ENCODE results near the gene TMEM243. TPM values are rescaled to one million over a fixed set of nuclear protein-coding genes. Genes with fewer than 3 reads are reported as not detected.
"Not testable (repeated sequence)": the region's sequence is repeated elsewhere in the genome, so short reads cannot be mapped to it uniquely, and the experiment has no call there.

TMEM243 gene
- total RNA-seq: 10 to 100 TPM; 62.9 to 73.3 TPM
- 67.4 TPM for polyA plus RNA-seq

DNA sequence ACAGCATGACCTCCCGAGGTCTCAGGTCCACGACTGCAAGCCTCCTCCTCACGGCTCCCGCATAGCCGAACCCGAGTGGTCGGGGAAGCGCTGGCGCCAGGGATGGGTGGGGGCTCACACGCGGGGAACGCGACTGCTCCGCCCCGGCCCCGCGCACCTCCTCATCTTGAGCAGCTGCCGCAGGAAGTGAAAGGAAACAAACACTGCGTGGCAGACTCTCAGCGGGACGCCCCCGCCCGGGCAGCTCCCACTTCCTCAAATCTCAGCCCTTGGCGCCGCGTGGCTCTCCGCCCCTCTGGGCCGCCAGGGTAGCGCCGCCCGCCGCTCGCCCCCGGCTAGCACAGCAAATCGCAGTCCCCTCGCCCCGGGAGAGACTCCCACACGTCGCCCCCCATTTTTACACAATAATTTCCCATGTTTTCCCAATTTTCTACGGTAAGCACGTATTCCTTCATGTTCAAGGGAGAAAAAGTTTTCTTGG, at the start of gene TMEM243:
Gene TMEM243 (minus strand): TSS at position 188 of the 481 bp plus-strand sequence. CDS start 229 bp downstream, outside the sequence.
- Mint-ChIP-seq H3K27me3 (peaks cover 0 to 3% of the 10 kb centered on the region in 2 donors), H3K9me3 (no peaks in the 10 kb centered on the region), H3K36me3 (peaks cover 0 to 29% (median 0%) of the 10 kb centered on the region in 3 donors), H3K4me1 (peaks cover 38 to 48% (median 47%) of the 10 kb centered on the region in 3 donors), H3K27ac (peak within 1 kb of the TSS; percentile 97 to 99 (median 98)), H3K4me3 (peak within 1 kb of the TSS; percentile 97 to 99 (median 98))
- H3K9me3 ChIP-seq (ENCODE audit: low read length): no peaks in the 10 kb centered on the region
- peak within 1 kb of the TSS; percentile 91 for H3K27ac ChIP-seq (ENCODE audit: low read depth, low read length)
- ChIA-PET CTCF (interaction anchor here (0.7 to 2.5 kb wide), 10 partner anchors 9 to 161 kb away, joined by 3 to 19 read pairs (median 5); partner anchors contain the start of genes DMTF1 and ELAPOR2), POLR2A (interaction anchor here (0.6 to 3.2 kb wide), 13 partner anchors 9 to 156 kb away, joined by 3 to 69 read pairs (median 3); partner anchors contain the start of gene DMTF1)
- H3K36me3 ChIP-seq (ENCODE audit: insufficient read depth, low read length): no peaks in the 10 kb centered on the region
- no peaks in the 10 kb centered on the region for H3K27me3 ChIP-seq (ENCODE audit: insufficient read depth, low read length, poor library complexity, severe bottlenecking)
- H3K4me1 ChIP-seq (ENCODE audit: insufficient read depth, low read length): peaks cover 39% of the 10 kb centered on the region
- H3K4me3 ChIP-seq (ENCODE audit: low read length): peak within 1 kb of the TSS; percentile 87
- DNase-seq: peak; percentile 79 to 91 (median 86)

DNA sequence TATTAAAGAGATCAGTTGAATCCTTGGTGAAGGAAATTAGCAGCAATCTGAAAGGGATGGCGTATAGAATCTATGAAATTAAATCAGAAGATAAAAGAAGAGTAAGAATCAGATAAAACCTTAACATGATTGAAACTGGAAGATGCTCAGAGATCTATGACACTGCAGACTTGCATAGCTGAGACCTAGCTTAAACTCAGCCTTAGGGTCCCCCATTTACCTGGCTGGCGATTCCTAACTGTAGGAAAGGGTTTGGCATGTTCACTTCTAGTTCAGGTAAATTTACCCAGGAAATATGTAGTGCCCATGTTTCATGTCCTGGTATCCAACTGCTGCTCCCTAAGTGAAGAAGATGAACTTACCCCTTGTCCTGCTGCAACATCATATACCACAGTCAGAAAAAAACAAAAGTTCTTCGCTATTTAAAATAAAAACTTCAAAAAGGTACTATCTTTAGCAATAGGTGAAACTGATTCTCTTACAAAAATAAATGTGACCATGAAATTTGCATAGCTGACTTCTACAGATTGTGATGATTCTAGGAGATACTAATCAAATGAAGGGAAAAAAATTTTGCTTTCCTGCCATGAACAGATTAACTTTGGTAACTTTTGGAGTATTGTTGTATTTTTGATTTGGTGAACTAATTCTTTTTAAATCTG, 47.8 kb upstream of the TMEM243 start:
- no peaks in the 10 kb centered on the region for H3K4me1 ChIP-seq (ENCODE audit: insufficient read depth, low read length)
- H3K9me3 Mint-ChIP-seq: peaks cover 0 to 6% (median 2%) of the 10 kb centered on the region in 5 donors
- no peak overlapping the region for H3K4me3 ChIP-seq (ENCODE audit: low read length)
- H3K4me1 Mint-ChIP-seq: no peaks in the 10 kb centered on the region
- H3K4me3 Mint-ChIP-seq: no peak overlapping the region
- H3K9me3 ChIP-seq (ENCODE audit: low read length): no peaks in the 10 kb centered on the region
- H3K27me3 ChIP-seq (ENCODE audit: insufficient read depth, low read length, poor library complexity, severe bottlenecking): no peaks in the 10 kb centered on the region
- no peaks in the 10 kb centered on the region for H3K36me3 ChIP-seq (ENCODE audit: insufficient read depth, low read length)
- ChIA-PET CTCF (no interaction called here), POLR2A (no interaction called here)
- H3K27ac ChIP-seq (ENCODE audit: low read depth, low read length): no peak overlapping the region
- H3K36me3 Mint-ChIP-seq: peaks cover 0 to 5% (median 0%) of the 10 kb centered on the region in 3 donors
- H3K27me3 Mint-ChIP-seq: peaks cover 7 to 33% of the 10 kb centered on the region in 2 donors
- DNase-seq: no peak
- no peak overlapping the region for H3K27ac Mint-ChIP-seq

DNA sequence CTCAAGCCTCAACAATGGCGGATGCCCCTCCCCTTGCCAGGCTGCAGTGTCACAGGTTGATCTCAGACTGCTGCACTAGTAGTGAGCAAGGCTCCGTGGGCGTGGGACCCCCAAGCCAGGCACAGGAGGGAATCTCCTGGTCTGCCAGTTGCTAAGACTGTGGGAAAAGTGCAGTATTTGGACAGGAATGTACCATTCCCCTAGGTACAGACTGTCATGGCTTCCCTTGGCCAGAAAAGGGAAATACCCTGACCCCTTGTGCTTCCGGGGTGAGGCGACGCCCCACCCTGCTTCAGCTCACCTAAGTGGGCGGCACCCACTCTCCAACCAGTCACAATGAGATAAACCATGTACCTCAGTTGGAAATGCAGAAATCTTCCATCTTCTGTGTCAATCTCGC, 44.0 kb upstream of the TMEM243 start:
- no peak overlapping the region for H3K4me3 ChIP-seq (ENCODE audit: low read length)
- CTCF ChIA-PET: no interaction called here
- H3K27me3 Mint-ChIP-seq: peaks cover 19 to 42% of the 10 kb centered on the region in 2 donors
- no peak overlapping the region for H3K4me3 Mint-ChIP-seq
- no peaks in the 10 kb centered on the region for H3K9me3 ChIP-seq (ENCODE audit: low read length)
- peaks cover 0 to 20% (median 0%) of the 10 kb centered on the region in 3 donors for H3K36me3 Mint-ChIP-seq
- H3K9me3 Mint-ChIP-seq: peaks cover 0 to 21% (median 5%) of the 10 kb centered on the region in 5 donors
- no peaks in the 10 kb centered on the region for H3K4me1 ChIP-seq (ENCODE audit: insufficient read depth, low read length)
- no peaks in the 10 kb centered on the region for H3K27me3 ChIP-seq (ENCODE audit: insufficient read depth, low read length, poor library complexity, severe bottlenecking)
- DNase-seq: no peak
- no peak overlapping the region for H3K27ac ChIP-seq (ENCODE audit: low read depth, low read length)
- no peaks in the 10 kb centered on the region for H3K4me1 Mint-ChIP-seq
- POLR2A ChIA-PET: no interaction called here
- H3K27ac Mint-ChIP-seq: no peak overlapping the region
- H3K36me3 ChIP-seq (ENCODE audit: insufficient read depth, low read length): no peaks in the 10 kb centered on the region

DNA sequence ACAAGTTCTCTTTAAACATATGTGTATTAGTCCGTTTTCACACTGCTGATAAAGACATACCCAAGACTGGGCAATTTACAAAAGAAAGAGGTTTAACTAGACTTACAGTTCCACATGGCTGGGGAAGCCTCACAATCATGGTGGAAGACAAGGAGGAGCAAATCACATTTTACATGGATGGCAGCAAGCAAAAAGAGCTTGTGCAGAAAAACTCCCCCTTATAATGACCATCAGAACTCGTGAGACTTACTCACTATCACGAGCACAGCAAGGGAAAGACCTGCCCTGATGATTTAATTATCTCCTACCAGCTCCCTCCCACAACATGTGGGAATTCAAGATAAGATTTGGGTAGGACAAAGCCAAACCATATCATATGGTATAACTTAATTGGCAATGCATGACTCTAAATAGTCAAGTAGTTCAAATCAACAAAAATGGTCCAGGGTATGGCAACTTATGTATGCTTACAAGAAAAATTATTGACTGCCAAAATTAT, 34.1 kb upstream of the TMEM243 start:
- Histone ChIP-seq H3K9me3 (ENCODE audit: low read length) (no peaks in the 10 kb centered on the region), H3K36me3 (ENCODE audit: insufficient read depth, low read length) (no peaks in the 10 kb centered on the region), H3K4me3 (ENCODE audit: low read length) (no peak overlapping the region), H3K27me3 (ENCODE audit: insufficient read depth, low read length, poor library complexity, severe bottlenecking) (no peaks in the 10 kb centered on the region), H3K27ac (ENCODE audit: low read depth, low read length) (no peak overlapping the region), H3K4me1 (ENCODE audit: insufficient read depth, low read length) (no peaks in the 10 kb centered on the region)
- Mint-ChIP-seq H3K4me3 (no peak overlapping the region), H3K27ac (no peak overlapping the region), H3K36me3 (no peaks in the 10 kb centered on the region), H3K4me1 (no peaks in the 10 kb centered on the region), H3K27me3 (peaks cover 7 to 27% of the 10 kb centered on the region in 2 donors), H3K9me3 (peaks cover 0 to 9% (median 0%) of the 10 kb centered on the region in 5 donors)
- ChIA-PET POLR2A (no interaction called here), CTCF (no interaction called here)
- DNase-seq: no peak

GRCh38 chr7:87245671-87246070, 26.1 kb upstream of the TMEM243 start:
- H3K27me3 ChIP-seq (ENCODE audit: insufficient read depth, low read length, poor library complexity, severe bottlenecking); H3K4me3 ChIP-seq (ENCODE audit: low read length); H3K27ac ChIP-seq (ENCODE audit: low read depth, low read length); DNase-seq; H3K4me1 ChIP-seq (ENCODE audit: insufficient read depth, low read length); H3K36me3 ChIP-seq (ENCODE audit: insufficient read depth, low read length); POLR2A ChIA-PET; CTCF ChIA-PET; H3K9me3 ChIP-seq (ENCODE audit: low read length); H3K4me1 Mint-ChIP-seq; H3K4me3 Mint-ChIP-seq: not testable (repeated sequence)
- Mint-ChIP-seq H3K27ac (peak overlapping the region in 1 of 8 donors; percentile 63), H3K36me3 (peaks cover 0 to 14% (median 0%) of the 10 kb centered on the region in 3 donors), H3K27me3 (peaks cover 5 to 16% of the 10 kb centered on the region in 2 donors), H3K9me3 (peaks cover 0 to 16% (median 13%) of the 10 kb centered on the region in 5 donors)

DNA sequence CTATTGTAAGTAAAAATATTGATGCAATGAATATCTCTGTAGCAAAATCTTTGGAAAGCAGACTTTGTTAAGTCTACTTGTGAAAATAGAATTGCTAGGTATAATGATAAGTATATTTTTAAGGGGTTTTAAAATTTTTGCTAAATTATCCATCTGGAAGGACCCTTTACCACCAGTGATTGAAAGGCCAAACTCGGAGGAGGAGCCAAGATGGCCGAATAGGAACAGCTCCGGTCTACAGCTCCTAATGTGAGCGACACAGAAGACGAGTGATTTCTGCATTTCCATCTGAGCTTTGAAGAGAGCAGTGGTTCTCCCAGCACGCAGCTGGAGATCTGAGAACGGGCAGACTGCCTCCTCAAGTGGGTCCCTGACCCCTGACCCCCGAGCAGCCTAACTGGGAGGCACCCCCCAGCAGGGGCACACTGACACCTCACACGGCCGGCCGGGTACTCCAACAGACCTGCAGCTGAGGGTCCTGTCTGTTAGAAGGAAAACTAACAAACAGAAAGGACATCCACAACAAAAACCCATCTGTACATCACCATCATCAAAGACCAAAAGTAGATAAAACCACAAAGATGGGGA, 19.0 kb upstream of the TMEM243 start:
- H3K4me1 ChIP-seq (ENCODE audit: insufficient read depth, low read length); H3K36me3 ChIP-seq (ENCODE audit: insufficient read depth, low read length); H3K9me3 Mint-ChIP-seq; H3K27ac ChIP-seq (ENCODE audit: low read depth, low read length); H3K9me3 ChIP-seq (ENCODE audit: low read length); H3K4me3 ChIP-seq (ENCODE audit: low read length); DNase-seq; H3K4me3 Mint-ChIP-seq; H3K4me1 Mint-ChIP-seq; H3K36me3 Mint-ChIP-seq; POLR2A ChIA-PET; H3K27me3 ChIP-seq (ENCODE audit: insufficient read depth, low read length, poor library complexity, severe bottlenecking); H3K27ac Mint-ChIP-seq: not testable (repeated sequence)
- peaks cover 5 to 12% of the 10 kb centered on the region in 2 donors for H3K27me3 Mint-ChIP-seq
- CTCF ChIA-PET: interaction anchor here (1.7 kb wide), 1 partner anchor 302 kb away, joined by 3 read pairs; no protein-coding TSS in a partner anchor

DNA sequence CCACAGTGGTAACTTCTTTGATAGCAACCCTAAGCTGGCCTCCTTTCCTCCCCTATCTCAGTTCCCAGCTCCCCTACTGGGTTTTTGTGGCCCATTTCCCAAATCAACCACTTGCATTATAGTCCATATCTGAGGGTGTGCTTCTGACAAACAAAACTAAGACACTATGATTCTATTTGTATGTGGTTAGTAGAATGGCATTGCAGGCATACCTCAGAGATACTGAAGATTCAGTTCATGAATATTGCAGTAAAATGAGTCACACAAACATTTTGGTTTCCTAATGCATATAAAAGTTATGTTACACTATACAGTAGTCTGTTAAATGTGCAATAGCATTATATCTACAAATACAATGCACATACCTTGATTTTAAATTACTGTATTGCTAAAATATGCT, 15.4 kb upstream of the TMEM243 start:
- H3K9me3 ChIP-seq (ENCODE audit: low read length): no peaks in the 10 kb centered on the region

GRCh38 chr7:87231711-87232110, 12.2 kb upstream of the TMEM243 start:
- peaks cover 0 to 1% (median 0%) of the 10 kb centered on the region in 3 donors for H3K4me1 Mint-ChIP-seq
- no peaks in the 10 kb centered on the region for H3K9me3 Mint-ChIP-seq
- Histone ChIP-seq H3K4me1 (ENCODE audit: insufficient read depth, low read length) (no peaks in the 10 kb centered on the region), H3K27ac (ENCODE audit: low read depth, low read length) (no peak overlapping the region), H3K4me3 (ENCODE audit: low read length) (no peak overlapping the region), H3K27me3 (ENCODE audit: insufficient read depth, low read length, poor library complexity, severe bottlenecking) (no peaks in the 10 kb centered on the region), H3K36me3 (ENCODE audit: insufficient read depth, low read length) (no peaks in the 10 kb centered on the region), H3K9me3 (ENCODE audit: low read length) (no peaks in the 10 kb centered on the region)
- POLR2A ChIA-PET: no interaction called here
- no peak overlapping the region for H3K4me3 Mint-ChIP-seq
- H3K27ac Mint-ChIP-seq: peak overlapping the region in 1 of 8 donors; percentile 35
- CTCF ChIA-PET: interaction anchor here (1.2 kb wide), 1 partner anchor 11 kb away, joined by 5 read pairs; no protein-coding TSS in a partner anchor
- peaks cover 8 to 10% of the 10 kb centered on the region in 2 donors for H3K27me3 Mint-ChIP-seq
- no peak for DNase-seq
- peaks cover 0 to 2% (median 0%) of the 10 kb centered on the region in 3 donors for H3K36me3 Mint-ChIP-seq

More for the DNA sequence above, 15.4 kb upstream of the TMEM243 start:
- no peak overlapping the region for H3K27ac Mint-ChIP-seq
- no peaks in the 10 kb centered on the region for H3K9me3 Mint-ChIP-seq
- peaks cover 0 to 5% (median 0%) of the 10 kb centered on the region in 3 donors for H3K4me1 Mint-ChIP-seq
- POLR2A ChIA-PET: no interaction called here
- H3K27ac ChIP-seq (ENCODE audit: low read depth, low read length): no peak overlapping the region
- H3K27me3 ChIP-seq (ENCODE audit: insufficient read depth, low read length, poor library complexity, severe bottlenecking): no peaks in the 10 kb centered on the region
- H3K36me3 ChIP-seq (ENCODE audit: insufficient read depth, low read length): no peaks in the 10 kb centered on the region
- no peaks in the 10 kb centered on the region for H3K4me1 ChIP-seq (ENCODE audit: insufficient read depth, low read length)
- CTCF ChIA-PET: interaction anchor here (0.5 kb wide), 1 partner anchor 308 kb away, joined by 3 read pairs; no protein-coding TSS in a partner anchor
- peaks cover 7 to 20% of the 10 kb centered on the region in 2 donors for H3K27me3 Mint-ChIP-seq
- no peaks in the 10 kb centered on the region for H3K36me3 Mint-ChIP-seq
- no peak overlapping the region for H3K4me3 Mint-ChIP-seq
- H3K4me3 ChIP-seq (ENCODE audit: low read length): no peak overlapping the region
- no peak for DNase-seq
